K562 (cell line): Measurements from ENCODE around the gene ABCC1. TPM values are rescaled to one million over a fixed set of nuclear protein-coding genes. Genes with fewer than 3 reads are reported as not detected.

Experiments used
- ATAC-seq: fragments of 200-7000 bp; cut with Tn5 transposase; 3 replicates; pipeline ENCODE4 v1.9.1; 2020; ENCODE audit warnings: moderate library complexity
- BruUV-seq: library from RNA; stranded (reverse); fragments of 400-500 nt; replicated peaks from 2 replicates; lab custom pipeline; 2021; lab: Mats Ljungman, UMichigan
- CTCF ChIA-PET: fragments of 300-600 bp; formaldehyde crosslinking; extraction: SDS; loops from one replicate; lab custom pipeline; 2021; ENCODE audit warnings: low intra/inter-chr PET ratio; lab: Yijun Ruan, JAX
- POLR2A ChIA-PET: fragments of 300-600, 350-650 bp; sonication (Branson Sonifier 250); formaldehyde crosslinking; extraction: SDS; loops from one replicate; lab custom pipeline; 2021; ENCODE audit warnings: antibody characterized with exemption, inconsistent platforms; lab: Yijun Ruan, JAX
- DNase-seq, 4 experiments: peaks; one replicate each; pipeline versions ENCODE4 v3.0.0 to v3.0.0-alpha.2; 2011 to 2018; ENCODE audit warnings: low spot score in 3 of 4, mixed read lengths in 3 of 4; ENCODE audit errors: extremely low read depth in 1 of 4
- FAIRE-seq: peaks from 2 replicates; lab custom pipeline; 2011; peaks lifted over from hg19 to GRCh38; lab: Jason Lieb, UNC
- H2AFZ ChIP-seq: 2 replicates; pipeline ENCODE4 v1.6.0; 2011; ENCODE audit warnings: low read depth, low read length, control low read depth, inconsistent platforms
- H3K27ac ChIP-seq: fragments of 200-600 bp; 3 replicates; pipeline ENCODE4 v1.8.0; 2011; ENCODE audit warnings: low read depth, mild to moderate bottlenecking, control low read depth, inconsistent platforms, low read length, moderate library complexity, mixed read lengths; ENCODE audit errors: extremely low read depth
- H3K27me3 ChIP-seq, 2 experiments: fragments of 300-600 bp in 1 of 2; 2 replicates in 1 of 2; 3 replicates in 1 of 2; pipeline versions ENCODE4 v1.6.0 to v1.8.0; 2011; ENCODE audit warnings: inconsistent platforms in 2 of 2, low read length in 2 of 2, mild to moderate bottlenecking in 1 of 2, mixed read lengths in 1 of 2, moderate library complexity in 1 of 2; ENCODE audit not compliant: control insufficient read depth in 2 of 2, insufficient read depth in 2 of 2
- H3K36me3 ChIP-seq: fragments of 300-600 bp; 3 replicates; pipeline ENCODE4 v1.8.0; 2011; ENCODE audit warnings: mild to moderate bottlenecking, low read length, inconsistent platforms; ENCODE audit not compliant: control insufficient read depth, insufficient read depth
- H3K4me1 ChIP-seq, 2 experiments: fragments of 200-600 bp in 1 of 2; replicated peaks in 1 of 2; 2 replicates in 1 of 2; 3 replicates in 1 of 2; pipeline versions ENCODE4 v1.5.1 to v1.8.0; 2011; ENCODE audit warnings: inconsistent platforms in 2 of 2, low read length in 2 of 2, mild to moderate bottlenecking in 1 of 2, mixed read lengths in 1 of 2, moderate library complexity in 1 of 2; ENCODE audit not compliant: control insufficient read depth in 2 of 2, insufficient read depth in 2 of 2
- H3K4me2 ChIP-seq: 2 replicates; pipeline ENCODE4 v1.6.1; 2011; ENCODE audit warnings: low read length, control low read depth, inconsistent platforms, mixed read lengths; ENCODE audit not compliant: insufficient read depth
- H3K4me3 ChIP-seq: fragments of 200-600 bp; sonication (generic), shearing (Covaris generic); 2 replicates; pipeline ENCODE4 v1.5.1; 2016; ENCODE audit warnings: control low read depth, inconsistent platforms
- H3K79me2 ChIP-seq: fragments of 200-600 bp; 3 replicates; pipeline ENCODE4 v1.8.0; 2011; ENCODE audit warnings: low read length, inconsistent platforms; ENCODE audit not compliant: control insufficient read depth, insufficient read depth
- H3K9ac ChIP-seq, 2 experiments: 2 replicates each; pipeline versions ENCODE4 v1.6.0 to v1.6.1; 2011; ENCODE audit warnings: low read depth in 2 of 2, low read length in 2 of 2, control low read depth in 1 of 2, inconsistent platforms in 1 of 2, mild to moderate bottlenecking in 1 of 2, mixed read lengths in 1 of 2; ENCODE audit not compliant: insufficient read depth in 1 of 2
- H3K9me1 ChIP-seq: one replicate; pipeline ENCODE4 v1.6.0; 2011; ENCODE audit warnings: inconsistent platforms, mild to moderate bottlenecking, low read length, moderate library complexity; ENCODE audit not compliant: control insufficient read depth, insufficient read depth
- H3K9me3 ChIP-seq: replicated peaks from 2 replicates; pipeline ENCODE4 v1.5.1; 2011; ENCODE audit warnings: low read depth, low read length, inconsistent platforms; ENCODE audit not compliant: control insufficient read depth, insufficient read depth
- H4K20me1 ChIP-seq: replicated peaks from 2 replicates; pipeline ENCODE4 v1.6.1; 2011; ENCODE audit warnings: low read length, inconsistent platforms, mixed read lengths; ENCODE audit not compliant: control insufficient read depth, insufficient read depth
- BRF2 ChIP-seq: IDR thresholded peaks from 3 replicates; pipeline ENCODE4 v1.6.1; 2011; ENCODE audit warnings: borderline replicate concordance, mild to moderate bottlenecking; ENCODE audit not compliant: insufficient read length, insufficient read depth
- CBFA2T3 ChIP-seq: fragments of 450-650 bp; IDR thresholded peaks from 2 replicates; pipeline ENCODE4 v1.6.1; 2017
- CTCFL ChIP-seq: IDR thresholded peaks from 2 replicates; pipeline ENCODE4 v1.6.1; 2011; ENCODE audit warnings: borderline replicate concordance, low read depth, mild to moderate bottlenecking, moderate library complexity, low read length; ENCODE audit not compliant: insufficient read depth, poor library complexity, severe bottlenecking
- HNRNPL ChIP-seq: fragments of 200-400 bp; formaldehyde crosslinking; IDR thresholded peaks from 2 replicates; pipeline ENCODE4 v1.6.1; 2017; ENCODE audit warnings: low read depth, mild to moderate bottlenecking, low read length
- MBD2 ChIP-seq: sonication (generic); IDR thresholded peaks from 2 replicates; pipeline ENCODE4 v1.6.1; 2016; ENCODE audit warnings: low read depth, borderline replicate concordance
- MECOM ChIP-seq: fragments of 250-450 bp; sonication (Bioruptor Pico); IDR thresholded peaks from 2 replicates; pipeline ENCODE4 v1.8.0; 2022; ENCODE audit warnings: inconsistent platforms
- MNT ChIP-seq, 2 experiments: fragments of 450-650 bp; conservative IDR thresholded peaks; 2 replicates each; pipeline ENCODE4 v1.6.1; 2017; ENCODE audit warnings: mild to moderate bottlenecking in 2 of 2, moderate library complexity in 2 of 2
- RBM25 ChIP-seq: fragments of 200-400 bp; formaldehyde crosslinking; IDR thresholded peaks from 2 replicates; pipeline ENCODE4 v1.6.1; 2018; ENCODE audit warnings: low read length, low read depth, moderate library complexity; ENCODE audit not compliant: severe bottlenecking
- ZNF175 ChIP-seq: fragments of 200-800 bp; sonication (Bioruptor generic); IDR thresholded peaks from 2 replicates; pipeline ENCODE4 v1.6.1; 2016; ENCODE audit warnings: low read depth, mild to moderate bottlenecking, missing genetic modification characterization, missing compliant biosample characterization
- ZNF280A ChIP-seq: fragments of 450-650 bp; IDR thresholded peaks from 2 replicates; pipeline ENCODE4 v1.6.1; 2018; ENCODE audit warnings: mild to moderate bottlenecking, low read depth; ENCODE audit not compliant: partially characterized antibody
- ZNF354B ChIP-seq: fragments of 250-450 bp; sonication (Bioruptor Pico); IDR thresholded peaks from 2 replicates; pipeline ENCODE4 v1.4.0; 2020
- ZNF766 ChIP-seq: fragments of 200-800 bp; sonication (Bioruptor generic); conservative IDR thresholded peaks from 2 replicates; pipeline ENCODE4 v1.6.1; 2016; ENCODE audit warnings: missing genetic modification characterization, missing compliant biosample characterization
- ZNF830 ChIP-seq: fragments of 250-450 bp; sonication (Bioruptor Pico); IDR thresholded peaks from 2 replicates; pipeline ENCODE4 v1.5.0; 2021; ENCODE audit warnings: mild to moderate bottlenecking
- WGBS: fragments of 100-300 bp; shearing (Covaris generic); methylation state at CpG from one replicate; pipeline ENCODE4 v1.1.6; 2016; ENCODE audit warnings: low coverage, mixed read lengths; ENCODE audit not compliant: insufficient coverage; ENCODE audit errors: missing lambda C conversion rate; 5-methylcytosine and 5-hydroxymethylcytosine counted together
- in situ Hi-C: fragments of 300-500 bp; cut with MboI; formaldehyde crosslinking; loops from 4 replicates; pipeline ENCODE4 v1.15.0; 2018; ENCODE audit warnings: inconsistent platforms, mixed read lengths
- intact Hi-C: fragments of 100-400 bp; cut with micrococcal nuclease; formaldehyde crosslinking; loops from 2 replicates; pipeline ENCODE4 v1.14.2; 2022
- polyA plus RNA-seq, 8 experiments: library from polyadenylated mRNA; depleted of rRNA in 4 of 8; stranded (reverse) in 5 of 8; unstranded in 3 of 8; fragments of >200 nt; fragmentation: Nextera tagmentation in 2 of 8; fragmentation: Illumina TruSeq in 1 of 8; extraction: Ambion mirVana in 2 of 8; extraction: Trizol in 1 of 8; gene quantifications; 2 replicates each; pipeline versions ENCODE4 v1.2.1 to v1.2.3, GENCODE V29; 2011 to 2014; ENCODE audit warnings: inconsistent platforms in 1 of 8, missing spikeins in 1 of 8
- total RNA-seq, 7 experiments: library from RNA; depleted of rRNA in 6 of 7; stranded (reverse); fragments of >200 nt in 6 of 7; fragmentation: Illumina TruSeq in 2 of 7; extraction: Trizol in 2 of 7; gene quantifications; 2 replicates each; pipeline versions ENCODE4 v1.2.1 to v1.2.3, GENCODE V29; 2011 to 2021; ENCODE audit warnings: low replicate concordance in 1 of 7

The ABCC1 gene
- total and polyA plus RNA-seq, 9 of the 15 experiments (the other 6 are each of a cell fraction or from before 2014, with no cell fraction given), result 3.9 to 41.6 (median 10.0) TPM

- no peak for TF ChIP-seq BRF2
- peak in 1 of 2 experiments; percentile 21; a peak in 1 of 4 replicates for TF ChIP-seq MNT (conservative IDR thresholded peaks at IDR 0.05)
- no peak for TF ChIP-seq ZNF354B (CRISPR knock-in tag)
- 0 out of 2 replicates have a peak, but pooled peaks have one; percentile 29 for TF ChIP-seq ZNF766
These were observed at the start of gene ABCC1 (continued) for GRCh38 chr16:15949210-15950160.

GRCh38 chr16:15900357-15900756 lies 49.1 kb upstream of the ABCC1 start:
- Histone ChIP-seq H3K9me1 (no peaks in the 10 kb centered on the region), H2AFZ (no peak overlapping the region), H3K27me3 (no peaks in the 10 kb centered on the region), H3K4me1 (peaks cover 16 to 26% of the 10 kb centered on the region in 2 experiments), H3K4me2 (no peak overlapping the region), H3K9ac (no peak overlapping the region), H3K27ac (no peak overlapping the region), H4K20me1 (no peaks in the 10 kb centered on the region), H3K79me2 (no peaks in the 10 kb centered on the region), H3K4me3 (no peak overlapping the region), H3K36me3 (no peaks in the 10 kb centered on the region), H3K9me3 (no peaks in the 10 kb centered on the region)
- WGBS, result 90% methylated on average over 3 of the region's 3 CpGs
- intact Hi-C loops (no loop called here), in situ Hi-C loops (no loop called here)
- ChIA-PET CTCF (no interaction called here), POLR2A (interaction anchor here (4.4 kb wide), 1 partner anchor 12 kb away, joined by 16 read pairs; the partner anchor contains the start of gene CEP20)
- no TSS peak for BruUV-seq
- no peak for FAIRE-seq
- no peak for DNase-seq
- no peak for ATAC-seq
- TF ChIP-seq RBM25, result peak; percentile 17
- no peak for TF ChIP-seq HNRNPL
- TF ChIP-seq CBFA2T3, result no peak
- no peak for TF ChIP-seq ZNF830
- TF ChIP-seq MBD2, result no peak
- TF ChIP-seq ZNF175 (CRISPR knock-in tag), result no peak
- TF ChIP-seq ZNF280A, result no peak
- TF ChIP-seq MECOM (CRISPR knock-in tag), result no peak
- no peak for TF ChIP-seq CTCFL
